Stimulated activated CD4-positive, alpha-beta T cell treated with anti-CD3 and anti-CD28 coated beads, Interleukin-1b, Interleukin-23, amount 100 ng/mL, for 1 hour (primary cell): ENCODE results near the gene ZCWPW1.
"Not testable (repeated sequence)": the region's sequence is repeated elsewhere in the genome, so short reads cannot be mapped to it uniquely, and the experiment has no call there.

ENCODE experiments used
- DNase-seq, 2 donors: peaks; one replicate each; pipeline ENCODE4 v3.0.0-alpha.2; 2020; ENCODE audit warnings: low read depth in 2 of 2

The ZCWPW1 gene

GRCh38 chr7:100400656-100401055 lies 27.8 kb downstream of the ZCWPW1 start:
- DNase-seq = no peak

GRCh38 chr7:100400041-100400440 lies 28.5 kb downstream of the ZCWPW1 start:
- DNase-seq = no peak

- DNase-seq = no peak
Measured at GRCh38 chr7:100398239-100398638, 30.3 kb downstream of the ZCWPW1 start.

DNA sequence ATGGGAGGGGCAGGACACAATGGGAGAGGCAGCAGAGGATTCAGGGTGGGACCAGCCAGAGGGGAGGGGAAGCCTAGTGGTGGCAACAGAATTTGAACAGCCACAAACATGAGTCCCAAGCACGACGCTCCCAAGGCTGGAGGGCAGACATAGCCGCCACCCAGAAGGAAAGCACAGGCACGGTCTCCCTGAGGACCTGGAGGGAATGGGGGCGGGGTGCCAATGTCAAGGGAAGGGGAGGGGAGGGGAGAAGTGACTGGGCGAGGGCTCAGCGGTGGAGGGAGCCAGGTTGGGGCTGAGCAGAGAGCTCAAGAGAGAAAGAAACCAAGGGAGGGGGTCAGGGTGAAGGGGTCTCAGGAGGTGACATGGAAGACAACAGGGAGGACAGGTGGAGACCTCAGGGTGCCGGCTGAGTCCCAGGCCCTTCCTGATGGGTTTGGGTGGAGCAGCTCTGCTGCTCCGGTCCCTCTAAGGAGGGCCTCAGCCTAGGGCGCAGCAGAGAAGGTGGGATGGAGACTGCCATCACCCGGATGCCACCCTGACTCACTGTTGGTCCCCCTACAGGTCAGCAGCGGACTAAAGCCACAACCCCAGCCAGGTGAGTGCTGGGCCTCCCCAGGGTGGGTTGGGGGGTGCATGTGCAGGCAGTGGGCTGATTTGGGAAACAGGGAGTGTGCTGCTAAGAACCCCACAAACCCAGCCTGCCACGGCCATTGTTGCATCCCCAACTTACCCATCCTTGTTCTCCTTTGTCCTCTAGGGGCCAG lies 31.0 kb downstream of the ZCWPW1 start:
- no peak for DNase-seq

GRCh38 chr7:100396421-100396982 lies 32.0 kb downstream of the ZCWPW1 start:
- DNase-seq = no peak

DNA sequence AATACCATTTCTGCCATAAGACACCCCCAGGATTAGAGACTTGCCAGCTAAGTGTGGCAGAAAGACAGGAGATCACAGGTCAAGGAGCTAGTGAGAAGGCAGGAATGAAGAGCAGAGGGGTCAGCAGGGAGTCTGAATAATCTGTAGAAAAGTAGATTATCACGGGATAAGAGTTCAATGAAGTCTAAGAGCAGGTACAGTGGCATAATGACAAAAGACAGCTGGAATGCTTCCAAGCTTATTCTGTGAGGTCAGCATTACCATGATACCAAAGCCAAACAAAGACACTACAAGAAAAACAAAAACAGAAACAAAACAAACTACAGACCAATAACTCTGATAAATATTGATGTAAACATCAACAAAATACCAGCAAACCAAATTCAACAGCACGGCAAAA lies 34.4 kb downstream of the ZCWPW1 start:
- no peak for DNase-seq

DNA sequence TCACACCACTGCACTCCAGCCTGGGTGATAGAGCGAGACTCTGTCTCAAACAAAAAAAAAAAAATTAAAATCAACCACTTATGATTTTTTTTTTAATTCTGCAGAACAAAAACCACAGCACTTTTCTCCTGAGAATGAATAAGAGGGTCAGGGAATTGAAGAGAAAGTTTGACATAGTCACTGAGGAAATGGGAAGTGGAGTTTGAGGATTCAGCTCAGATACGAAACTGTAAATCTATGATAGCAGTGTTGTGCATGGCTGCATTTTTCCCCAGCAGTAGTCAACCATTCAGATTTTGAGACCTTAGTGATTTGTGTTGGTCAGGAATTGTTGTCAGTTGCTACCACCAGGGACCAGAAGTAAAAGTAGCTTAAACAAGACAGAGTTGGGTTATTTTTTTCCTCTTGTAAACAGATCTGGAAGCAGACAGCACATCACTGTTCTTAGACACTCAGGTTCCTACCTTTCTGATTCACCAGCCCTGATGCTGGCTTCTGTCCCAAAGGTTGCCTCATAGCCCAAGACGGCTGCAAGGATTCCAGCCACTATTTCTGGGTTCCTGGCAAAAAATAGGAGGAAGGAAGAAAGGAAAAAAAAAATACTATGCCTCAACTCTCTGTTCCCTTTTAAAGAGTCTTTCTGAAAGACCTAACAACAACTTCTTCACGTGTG lies 35.1 kb downstream of the ZCWPW1 start:
- DNase-seq = no peak

- no peak for DNase-seq
Measured at GRCh38 chr7:100390286-100391009, 38.1 kb downstream of the ZCWPW1 start.

- no peak for DNase-seq
Measured at GRCh38 chr7:100389437-100390088, 38.9 kb downstream of the ZCWPW1 start.

DNA sequence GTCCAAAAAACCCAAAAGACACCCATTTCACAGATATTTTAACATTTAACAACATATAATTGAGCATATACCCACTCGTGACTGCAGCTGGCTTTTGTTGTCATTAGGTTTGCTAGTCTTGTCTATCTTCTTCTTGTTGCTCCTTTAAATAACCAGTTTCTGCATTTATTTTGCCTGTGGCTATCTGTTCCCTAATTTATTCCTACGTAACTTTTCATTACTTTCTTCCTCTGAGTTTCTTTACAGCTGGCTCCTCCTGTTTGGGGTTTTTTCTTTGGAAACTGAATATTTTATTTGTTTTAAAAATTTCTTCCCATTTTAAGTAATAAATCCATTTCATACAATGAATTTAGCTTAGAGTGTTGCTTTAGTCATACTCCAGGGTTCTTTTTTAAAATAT lies 40.8 kb downstream of the ZCWPW1 start:
- no peak for DNase-seq

DNA sequence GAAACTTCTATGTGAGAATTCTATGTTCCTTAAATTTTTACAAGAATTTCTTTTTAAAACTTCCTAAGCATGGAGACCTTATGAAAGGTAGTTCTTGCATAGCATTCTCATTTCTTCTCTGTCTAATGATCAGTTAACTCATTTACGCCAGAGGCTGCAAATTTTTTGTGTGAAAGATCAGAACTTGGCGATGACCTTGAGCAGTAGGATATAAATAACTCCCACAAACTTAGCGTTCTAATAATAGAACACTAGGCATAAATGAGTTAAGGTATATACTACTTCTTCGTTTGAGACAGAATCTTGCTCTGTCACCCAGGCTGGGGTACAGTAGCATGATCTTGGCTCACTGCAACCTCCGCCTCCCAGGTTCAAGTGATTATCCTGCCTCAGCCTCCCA lies 41.6 kb downstream of the ZCWPW1 start:
- no peak for DNase-seq

GRCh38 chr7:100384628-100385294 lies 43.7 kb downstream of the ZCWPW1 start:
- DNase-seq = no peak

DNA sequence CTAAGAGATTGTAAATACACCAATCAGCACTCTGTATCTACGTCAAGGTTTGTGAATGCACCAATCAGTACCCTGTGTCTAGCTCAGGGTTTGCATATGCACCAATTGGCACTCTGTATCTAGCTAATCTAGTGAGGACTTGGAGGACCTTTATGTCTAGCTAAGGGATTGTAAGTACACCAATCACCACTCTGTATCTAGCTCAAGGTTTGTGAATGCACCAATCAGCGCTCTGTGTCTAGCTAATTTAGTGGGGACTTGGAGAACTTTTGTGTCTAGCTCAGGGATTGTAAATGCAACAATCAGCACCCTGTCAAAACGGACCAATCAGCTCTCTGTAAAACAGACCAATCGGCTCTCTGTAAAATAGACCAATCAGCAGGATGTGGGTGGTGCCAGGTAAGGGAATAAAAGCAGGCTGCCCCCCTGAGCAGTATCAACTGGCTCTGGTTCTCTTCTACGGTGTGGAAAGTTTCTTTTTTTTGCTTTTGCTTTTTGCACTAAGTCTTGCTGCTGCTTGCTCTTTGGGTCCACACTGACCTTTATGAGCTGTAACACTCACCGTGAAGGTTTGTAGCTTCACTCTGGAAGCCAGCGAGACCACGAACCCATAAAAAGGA lies 46.2 kb downstream of the ZCWPW1 start:
- DNase-seq = not testable (repeated sequence)

- DNase-seq = not testable (repeated sequence)
Measured at GRCh38 chr7:100381531-100382233, 46.8 kb downstream of the ZCWPW1 start.

DNA sequence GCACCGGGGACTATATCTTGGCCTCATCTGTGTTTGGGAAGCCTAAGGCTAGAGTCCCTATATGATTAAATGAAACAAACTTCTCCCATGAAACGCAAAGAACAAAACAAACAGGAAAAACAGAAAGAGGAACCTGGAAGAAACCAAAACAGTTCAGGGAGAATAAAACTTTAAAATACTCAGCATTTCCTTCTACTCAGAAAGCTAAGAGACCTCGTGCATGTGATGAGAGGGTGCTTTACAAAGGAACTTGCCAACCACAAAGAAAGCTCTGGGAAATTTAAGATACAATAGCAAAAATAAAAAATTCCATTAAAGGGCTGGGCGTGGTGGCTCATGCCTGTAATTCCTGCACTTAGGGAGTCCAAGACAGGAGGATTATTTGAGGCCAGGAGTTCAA lies 48.3 kb downstream of the ZCWPW1 start:
- no peak for DNase-seq

DNA sequence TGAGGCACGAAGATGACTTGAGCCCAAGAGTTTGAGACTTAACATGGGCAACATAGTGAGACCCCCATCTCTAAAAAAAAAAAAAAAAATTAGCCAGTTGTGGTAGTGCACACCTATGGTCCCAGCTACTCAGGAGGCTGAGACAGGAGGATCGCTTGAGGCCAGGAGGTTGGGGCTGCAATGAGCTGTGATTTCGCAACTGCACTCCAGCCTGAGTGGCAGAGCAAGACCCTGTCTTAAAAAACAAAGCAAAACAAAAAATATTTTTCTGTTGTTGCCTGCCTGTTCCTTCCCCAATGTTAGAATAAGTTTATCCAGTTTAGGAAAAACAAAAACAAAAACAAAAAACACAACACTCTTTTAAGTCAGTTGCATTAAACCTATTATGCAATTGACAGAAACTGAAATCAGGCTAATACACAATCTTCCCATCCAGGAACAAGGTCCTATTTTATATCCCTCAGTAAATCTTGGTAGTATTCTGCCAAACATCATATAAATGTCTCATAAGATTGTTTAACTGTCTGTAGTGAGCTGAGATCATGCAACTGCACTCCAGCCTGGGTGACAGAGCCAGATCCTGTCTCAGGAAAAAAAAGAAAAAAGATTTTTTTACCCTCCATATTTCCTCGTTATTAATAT lies 50.3 kb downstream of the ZCWPW1 start:
- DNase-seq = no peak

- DNase-seq = no peak
Measured at GRCh38 chr7:100376066-100376465, 52.4 kb downstream of the ZCWPW1 start.

- DNase-seq = no peak
Measured at GRCh38 chr7:100374601-100375000, 53.9 kb downstream of the ZCWPW1 start.

DNA sequence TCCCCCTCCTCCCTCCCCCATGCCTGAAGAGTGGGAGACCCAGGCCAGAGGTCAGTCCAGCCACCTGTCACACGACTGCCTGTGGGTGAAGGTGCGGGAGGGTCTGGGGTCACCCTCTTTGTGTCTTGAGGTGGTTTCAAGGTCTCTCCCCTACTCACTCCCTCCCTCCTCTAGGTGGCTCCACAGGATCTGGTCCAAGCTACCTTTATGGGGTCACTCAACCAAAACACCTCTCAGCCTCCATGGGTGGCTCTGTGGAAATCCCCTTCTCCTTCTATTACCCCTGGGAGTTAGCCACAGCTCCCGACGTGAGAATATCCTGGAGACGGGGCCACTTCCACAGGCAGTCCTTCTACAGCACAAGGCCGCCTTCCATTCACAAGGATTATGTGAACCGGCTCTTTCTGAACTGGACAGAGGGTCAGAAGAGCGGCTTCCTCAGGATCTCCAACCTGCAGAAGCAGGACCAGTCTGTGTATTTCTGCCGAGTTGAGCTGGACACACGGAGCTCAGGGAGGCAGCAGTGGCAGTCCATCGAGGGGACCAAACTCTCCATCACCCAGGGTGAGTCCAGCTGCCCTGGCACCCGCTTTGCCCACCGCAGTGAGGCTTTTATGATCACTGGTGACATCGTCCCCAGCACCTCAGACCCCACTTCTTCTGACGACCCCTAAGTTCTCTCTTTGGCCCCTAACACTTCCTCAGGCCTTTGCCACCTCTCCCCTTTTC lies 54.5 kb downstream of the ZCWPW1 start:
- DNase-seq = not testable (repeated sequence)
